ENCODE measurements around the gene DUSP5. TPM values are rescaled to one million over a fixed set of nuclear protein-coding genes. Genes with fewer than 3 reads are reported as not detected.

DUSP5 gene
- total RNA-seq, 4 donors from 2014 or later: 0.75 to 2.8 (median 2.5) TPM; not detected in 1

- Histone ChIP-seq H3K27me3 (no peaks in the 10 kb centered on the region), H3K9me3 (no peaks in the 10 kb centered on the region), H3K4me3 (no peak overlapping the region), H3K36me3 (no peaks in the 10 kb centered on the region), H3K4me1 (no peaks in the 10 kb centered on the region), H3K27ac (no peak overlapping the region)
- no peak for TF ChIP-seq POLR2A (IDR thresholded peaks at IDR 0.05)
- TF ChIP-seq CTCF (IDR thresholded peaks at IDR 0.05 in 4 of 5, conservative IDR thresholded peaks at IDR 0.05 in 1 of 5): no peak
- ATAC-seq (no peak), DNase-seq (no peak)
- intact Hi-C loops (cut with DNase I; ENCODE audit: low total_unique reads): no loop called here
- in situ Hi-C loops (cut with MboI; ENCODE audit: low sequenced_read_pairs in 4 of 4): no loop called here
These were observed 6.4 kb upstream of the DUSP5 start for GRCh38 chr10:110491346-110491745.

GRCh38 chr10:110492069-110492822, 5.5 kb upstream of the DUSP5 start:
- Histone ChIP-seq H3K27ac (no peak overlapping the region), H3K36me3 (no peaks in the 10 kb centered on the region), H3K4me3 (no peak overlapping the region), H3K9me3 (no peaks in the 10 kb centered on the region), H3K27me3 (peaks cover 0 to 4% (median 0%) of the 10 kb centered on the region in 3 donors), H3K4me1 (no peaks in the 10 kb centered on the region)
- TF ChIP-seq CTCF (IDR thresholded peaks at IDR 0.05 in 4 of 5, conservative IDR thresholded peaks at IDR 0.05 in 1 of 5) (no peak), POLR2A (IDR thresholded peaks at IDR 0.05) (no peak)
- DNase-seq (no peak), ATAC-seq (no peak)
- intact Hi-C loops (cut with DNase I; ENCODE audit: low total_unique reads) (no loop called here), in situ Hi-C loops (cut with MboI; ENCODE audit: low sequenced_read_pairs in 4 of 4) (no loop called here)

- Histone ChIP-seq H3K4me1 (peaks cover 0 to 3% of the 10 kb centered on the region in 2 donors), H3K4me3 (no peak overlapping the region), H3K27me3 (peaks cover 6 to 10% (median 7%) of the 10 kb centered on the region in 3 donors), H3K36me3 (no peaks in the 10 kb centered on the region), H3K9me3 (no peaks in the 10 kb centered on the region), H3K27ac (no peak overlapping the region)
- TF ChIP-seq CTCF (IDR thresholded peaks at IDR 0.05 in 4 of 5, conservative IDR thresholded peaks at IDR 0.05 in 1 of 5) (no peak), POLR2A (IDR thresholded peaks at IDR 0.05) (no peak)
- in situ Hi-C loops (cut with MboI; ENCODE audit: low sequenced_read_pairs in 4 of 4) (no loop called here), intact Hi-C loops (cut with DNase I; ENCODE audit: low total_unique reads) (no loop called here)
- no peak for ATAC-seq
- no peak for DNase-seq
These were observed 3.8 kb upstream of the DUSP5 start for GRCh38 chr10:110493832-110494426.

GRCh38 chr10:110494532-110494931, 3.2 kb upstream of the DUSP5 start:
- H3K36me3 ChIP-seq: no peaks in the 10 kb centered on the region
- DNase-seq (no peak), ATAC-seq (no peak)
- peaks cover 8 to 12% (median 8%) of the 10 kb centered on the region in 3 donors for H3K27me3 ChIP-seq
- H3K4me3 ChIP-seq: no peak overlapping the region
- in situ Hi-C loops (cut with MboI; ENCODE audit: low sequenced_read_pairs in 4 of 4): no loop called here
- no peak for TF ChIP-seq POLR2A (IDR thresholded peaks at IDR 0.05)
- TF ChIP-seq CTCF (IDR thresholded peaks at IDR 0.05 in 4 of 5, conservative IDR thresholded peaks at IDR 0.05 in 1 of 5): no peak
- intact Hi-C loops (cut with DNase I; ENCODE audit: low total_unique reads): no loop called here
- no peak overlapping the region for H3K27ac ChIP-seq
- peaks cover 0 to 3% of the 10 kb centered on the region in 2 donors for H3K4me1 ChIP-seq
- no peaks in the 10 kb centered on the region for H3K9me3 ChIP-seq
